Stomach (tissue), 9 donors: Measurements from ENCODE around the gene SULF2. TPM values are rescaled to one million over a fixed set of nuclear protein-coding genes. Genes with fewer than 3 reads are reported as not detected.

Experiments used
- DNase-seq, 2 donors: peaks; one replicate each; pipeline versions ENCODE4 v3.0.0 to v3.0.0-alpha.2; 2013 to 2019
- H3K27ac ChIP-seq, 5 donors: fragments of 200-600 bp in 4 of 5; sonication (generic) in 4 of 5; one replicate each; pipeline ENCODE4 v1.5.1; 2013 to 2019; ENCODE audit warnings: mild to moderate bottlenecking in 1 of 5, moderate library complexity in 1 of 5
- H3K27me3 ChIP-seq, 3 donors: fragments of 200-600 bp; sonication (generic); one replicate each; pipeline ENCODE4 v1.5.1; 2017 to 2019; ENCODE audit warnings: mixed run types in 1 of 3
- H3K36me3 ChIP-seq, 4 donors: fragments of 200-600 bp; sonication (generic); 1 replicate in 3 of 4; 2 replicates in 1 of 4; pipeline ENCODE4 v1.5.1; 2016 to 2019
- H3K4me1 ChIP-seq, 4 donors: fragments of 200-600 bp; sonication (generic); one replicate each; pipeline ENCODE4 v1.5.1; 2016 to 2019
- H3K4me3 ChIP-seq, 4 donors: fragments of 200-600 bp; sonication (generic) in 3 of 4; one replicate each; pipeline ENCODE4 v1.5.1; 2016 to 2019; ENCODE audit warnings: mild to moderate bottlenecking in 1 of 4
- H3K9me3 ChIP-seq, 4 donors: fragments of 200-600 bp; sonication (generic); one replicate each; pipeline ENCODE4 v1.5.1; 2016 to 2019
- CTCF ChIP-seq, 7 experiments: fragments of 450-650 bp in 4 of 7; fragments of 200-600 bp in 3 of 7; sonication (generic) in 3 of 7; IDR thresholded peaks; one replicate each; pipeline ENCODE4 v1.5.1; 2016 to 2019; ENCODE audit warnings: antibody characterized with exemption in 7 of 7, control low read depth in 2 of 7, mild to moderate bottlenecking in 1 of 7
- EP300 ChIP-seq: sonication (generic); formaldehyde crosslinking; IDR thresholded peaks from one replicate; pipeline ENCODE4 v1.6.1; 2017; ENCODE audit warnings: antibody characterized with exemption
- POLR2A ChIP-seq, 4 donors: fragments of 450-650 bp; IDR thresholded peaks; one replicate each; pipeline ENCODE4 v1.6.1; 2016; ENCODE audit warnings: antibody characterized with exemption in 4 of 4, control low read depth in 2 of 4, mild to moderate bottlenecking in 1 of 4, moderate library complexity in 1 of 4
- POLR2AphosphoS5 ChIP-seq, 3 donors: sonication (generic); formaldehyde crosslinking; IDR thresholded peaks; one replicate each; pipeline ENCODE4 v1.6.1; 2016; ENCODE audit warnings: antibody characterized with exemption in 3 of 3
- WGBS, 5 donors: extraction: QIAGEN DNeasy Blood & Tissue Kit in 3 of 5; methylation state at CpG; one replicate each; pipeline versions ENCODE4 v1.1.5 to v1.1.7; 2013 to 2018; 5-methylcytosine and 5-hydroxymethylcytosine counted together
- intact Hi-C: fragments of 100-400 bp; cut with DNase I; formaldehyde crosslinking; loops from one replicate; pipeline ENCODE4 v1.15.1; 2023; ENCODE audit warnings: low total_unique reads
- polyA plus RNA-seq, 3 donors: library from polyadenylated mRNA; stranded (reverse); fragments of 200-250 nt; gene quantifications; one replicate each; pipeline ENCODE4 v1.2.3, GENCODE V29; 2013
- total RNA-seq, 5 donors: library from RNA; depleted of rRNA; stranded (reverse); fragments of >200 nt; gene quantifications; one replicate each; pipeline versions ENCODE4 v1.1.0 to v1.2.3, GENCODE V29; 2014 to 2016
- donor health status: healthy with polysubstance abuse.
- donor health status: Bipolar disorder and iron deficiency.
- donor health status: healthy.

Gene SULF2
- total and polyA plus RNA-seq, 8 donors, result 9.0 to 226 (median 27.3) TPM

- DNase-seq, result no peak
- peaks cover 0 to 10% (median 2%) of the 10 kb centered on the region in 4 donors for H3K36me3 ChIP-seq
- 88 to 94% (median 89%) methylated on average over 10 of the region's 10 CpGs for WGBS, 5 donors
- intact Hi-C loops, result no loop called here
- H3K4me3 ChIP-seq, result no peak overlapping the region
- H3K27me3 ChIP-seq, result no peaks in the 10 kb centered on the region
- no peak for TF ChIP-seq CTCF (IDR thresholded peaks at IDR 0.05)
- TF ChIP-seq POLR2AphosphoS5 (IDR thresholded peaks at IDR 0.05), result no peak
- no peak for TF ChIP-seq POLR2A (IDR thresholded peaks at IDR 0.05)
- no peak for TF ChIP-seq EP300
- peaks cover 0 to 32% (median 8%) of the 10 kb centered on the region in 4 donors for H3K4me1 ChIP-seq
- H3K27ac ChIP-seq, result no peak overlapping the region
- no peaks in the 10 kb centered on the region for H3K9me3 ChIP-seq
Observed at GRCh38 chr20:47747669-47748031, 37.6 kb downstream of the SULF2 start.

GRCh38 chr20:47744803-47745202 lies 40.5 kb downstream of the SULF2 start:
- Histone ChIP-seq H3K27ac (no peak overlapping the region), H3K9me3 (no peaks in the 10 kb centered on the region), H3K36me3 (no peaks in the 10 kb centered on the region), H3K4me3 (no peak overlapping the region), H3K4me1 (peaks cover 0 to 28% (median 7%) of the 10 kb centered on the region in 4 donors), H3K27me3 (no peaks in the 10 kb centered on the region)
- DNase-seq, result no peak
- intact Hi-C loops, result no loop called here
- 92 to 96% (median 95%) methylated on average over 4 of the region's 4 CpGs for WGBS, 5 donors
- no peak for TF ChIP-seq CTCF (IDR thresholded peaks at IDR 0.05)
- TF ChIP-seq POLR2A (IDR thresholded peaks at IDR 0.05), result no peak
- TF ChIP-seq EP300, result no peak

DNA sequence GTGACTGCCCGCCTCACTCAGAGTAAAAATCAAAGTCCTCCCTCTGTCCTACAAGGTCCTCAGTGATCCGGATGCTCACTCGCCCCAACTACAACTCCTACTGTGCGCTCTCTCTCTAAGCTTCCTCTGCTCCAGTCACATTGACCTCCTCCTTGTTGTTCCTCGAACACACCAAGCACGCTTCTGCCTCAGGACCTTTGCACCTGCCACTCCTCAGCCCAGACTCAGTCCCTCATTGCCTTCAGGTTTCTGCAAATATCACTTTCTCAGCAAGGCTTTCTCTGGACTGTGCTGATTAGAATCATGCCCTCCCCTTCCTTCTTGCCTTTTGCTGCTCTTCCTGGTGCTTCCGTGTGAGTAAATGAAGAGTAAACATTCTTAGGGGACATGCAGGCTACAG lies 41.6 kb downstream of the SULF2 start:
- TF ChIP-seq POLR2A (IDR thresholded peaks at IDR 0.05) (no peak), POLR2AphosphoS5 (IDR thresholded peaks at IDR 0.05) (no peak), CTCF (IDR thresholded peaks at IDR 0.05) (no peak), EP300 (no peak)
- intact Hi-C loops, result no loop called here

DNA sequence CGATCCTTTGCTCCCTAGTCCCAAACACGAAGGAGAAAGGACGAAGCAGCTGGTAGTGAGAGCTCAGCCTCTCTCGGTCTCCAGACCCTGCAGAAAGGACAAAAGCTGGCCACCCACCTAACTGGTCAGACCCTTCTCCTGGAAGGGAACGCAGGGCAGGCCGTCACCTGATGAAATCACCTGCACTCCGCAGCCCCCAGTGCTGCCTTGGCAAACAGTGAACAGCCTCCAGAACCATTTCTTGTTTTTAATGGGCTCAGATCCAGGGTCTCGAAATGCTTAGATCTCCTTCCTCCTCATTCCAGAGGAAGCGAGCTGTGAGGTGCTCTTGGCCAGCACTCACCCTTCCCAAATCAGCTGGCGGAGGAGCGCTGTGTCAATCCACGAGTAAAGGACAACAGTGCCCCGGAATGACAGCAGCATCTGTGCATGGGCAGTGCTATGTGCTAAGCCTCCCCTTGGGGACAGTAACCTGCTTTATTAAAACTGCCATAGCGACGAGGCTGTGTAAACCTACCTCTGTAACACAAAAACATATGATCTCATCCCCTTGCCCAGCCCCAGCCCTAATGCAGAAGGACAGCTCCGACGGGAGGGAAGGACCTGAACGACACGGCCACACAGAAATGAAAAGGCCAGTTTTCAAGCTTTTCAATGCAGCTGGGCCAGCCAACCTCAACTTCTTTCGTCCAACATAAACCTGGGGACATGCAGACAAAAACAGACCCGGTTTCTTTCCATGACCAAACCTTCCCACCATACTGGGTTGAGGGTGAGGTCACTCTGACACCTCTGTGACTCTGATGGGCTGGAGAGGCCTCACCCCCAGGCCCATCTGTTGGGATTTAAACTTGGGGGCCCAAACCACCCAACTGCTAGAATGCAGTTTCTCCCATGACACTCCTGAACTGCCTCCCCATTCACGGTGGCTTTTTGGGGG lies 43.3 kb downstream of the SULF2 start:
- Histone ChIP-seq H3K4me1 (peaks cover 0 to under 1% (median 0%) of the 10 kb centered on the region in 4 donors), H3K4me3 (no peak overlapping the region), H3K9me3 (no peaks in the 10 kb centered on the region), H3K36me3 (peaks cover 0 to 1% (median 0%) of the 10 kb centered on the region in 4 donors), H3K27ac (no peak overlapping the region), H3K27me3 (no peaks in the 10 kb centered on the region)
- TF ChIP-seq EP300 (no peak), POLR2AphosphoS5 (IDR thresholded peaks at IDR 0.05) (no peak), CTCF (IDR thresholded peaks at IDR 0.05) (no peak), POLR2A (IDR thresholded peaks at IDR 0.05) (no peak)
- intact Hi-C loops, result no loop called here
- peak in 1 of 2 donors; percentile 75 for DNase-seq
- WGBS, 5 donors, result 76 to 79% (median 78%) methylated on average over 20 to 22 of the region's 22 CpGs

More for the DNA sequence above, 41.6 kb downstream of the SULF2 start:
- Histone ChIP-seq H3K27me3 (no peaks in the 10 kb centered on the region), H3K36me3 (no peaks in the 10 kb centered on the region), H3K9me3 (no peaks in the 10 kb centered on the region), H3K4me1 (peaks cover 0 to 17% (median 2%) of the 10 kb centered on the region in 4 donors), H3K4me3 (no peak overlapping the region), H3K27ac (no peak overlapping the region)
- WGBS, 5 donors, result 90 to 95% (median 93%) methylated on average over 7 of the region's 7 CpGs
- no peak for DNase-seq
